HG03103 (cell line): ENCODE data around the gene SLC2A9.

ENCODE experiments used
- ATAC-seq: cut with Tn5 transposase; IDR thresholded peaks from one replicate; pipeline ENCODE4 v1.9.1; 2021; ENCODE audit warnings: low read depth; ENCODE audit not compliant: unreplicated experiment

The SLC2A9 gene

GRCh38 chr4:10046471-10046870 is 25.2 kb upstream of the SLC2A9 start:
- ATAC-seq: no peak

GRCh38 chr4:10045481-10045880 is 24.2 kb upstream of the SLC2A9 start:
- no peak for ATAC-seq

- ATAC-seq: no peak
Measured at GRCh38 chr4:10041036-10041435, 19.7 kb upstream of the SLC2A9 start.

- no peak for ATAC-seq
Measured at GRCh38 chr4:10040049-10040892, 19.0 kb upstream of the SLC2A9 start.

- no peak for ATAC-seq
Measured at GRCh38 chr4:10036807-10037342, 15.6 kb upstream of the SLC2A9 start.

- no peak for ATAC-seq
Measured at GRCh38 chr4:10035130-10035529, 13.8 kb upstream of the SLC2A9 start.

GRCh38 chr4:10034612-10035104 is 13.4 kb upstream of the SLC2A9 start:
- ATAC-seq: no peak

- no peak for ATAC-seq
Measured at GRCh38 chr4:10034136-10034535, 12.8 kb upstream of the SLC2A9 start.

- no peak for ATAC-seq
Measured at GRCh38 chr4:10033191-10033881, 12.0 kb upstream of the SLC2A9 start.

GRCh38 chr4:10032625-10033024 is 11.3 kb upstream of the SLC2A9 start:
- no peak for ATAC-seq

- ATAC-seq: no peak
Measured at GRCh38 chr4:10031668-10032590, 10.6 kb upstream of the SLC2A9 start.

GRCh38 chr4:10030972-10031667 is 9.8 kb upstream of the SLC2A9 start:
- no peak for ATAC-seq

GRCh38 chr4:10029403-10029802 is 8.1 kb upstream of the SLC2A9 start:
- ATAC-seq: no peak

GRCh38 chr4:10028910-10029309 is 7.6 kb upstream of the SLC2A9 start:
- no peak for ATAC-seq

- ATAC-seq: no peak
Measured at GRCh38 chr4:10026485-10026884, 5.2 kb upstream of the SLC2A9 start.

- no peak for ATAC-seq
Measured at GRCh38 chr4:10025230-10025806, 4.0 kb upstream of the SLC2A9 start.

GRCh38 chr4:10024303-10024702 is 3.0 kb upstream of the SLC2A9 start:
- ATAC-seq: no peak

- ATAC-seq: no peak
Measured at GRCh38 chr4:10023806-10024205, 2.5 kb upstream of the SLC2A9 start.

GRCh38 chr4:10023050-10023419 is 1.7 kb upstream of the SLC2A9 start:
- no peak for ATAC-seq
